ENCODE measurements around the gene CTXN2. TPM values are rescaled to one million over a fixed set of nuclear protein-coding genes. Genes with fewer than 3 reads are reported as not detected.

The CTXN2 gene
- total and polyA plus RNA-seq, 2 donors (not counting 1 experiment from before 2014, with no cell fraction given) = 0.10 TPM; not detected in 1

- Histone ChIP-seq H3K4me1 (ENCODE audit: control insufficient read depth in 2 of 2, insufficient read depth in 2 of 2, low read length in 2 of 2) (no peaks in the 10 kb centered on the region), H3K36me3 (replicated peaks in 1 of 2; ENCODE audit: control extremely low read depth in 1 of 2, control insufficient read depth in 1 of 2, extremely low read depth in 1 of 2, insufficient read depth in 2 of 2, low read length in 1 of 2) (no peaks in the 10 kb centered on the region), H3K9ac (ENCODE audit: low read length) (no peak overlapping the region), H4K20me1 (ENCODE audit: control insufficient read depth, insufficient read depth, low read length, poor library complexity, severe bottlenecking) (no peaks in the 10 kb centered on the region), H3K4me2 (replicated peaks; ENCODE audit: low read depth, low read length, poor library complexity, severe bottlenecking) (no peak overlapping the region), H3K9me3 (ENCODE audit: control extremely low read depth in 1 of 3, control insufficient read depth in 2 of 3, insufficient read depth in 1 of 3, low read length in 2 of 3) (peaks cover 0 to 4% (median 3%) of the 10 kb centered on the region in 3 donors), H3K79me2 (ENCODE audit: control insufficient read depth, insufficient read depth, low read length) (peaks cover 26% of the 10 kb centered on the region), H3K27me3 (replicated peaks in 1 of 4; ENCODE audit: control extremely low read depth in 1 of 4, control insufficient read depth in 3 of 4, insufficient read depth in 4 of 4, low read length in 3 of 4) (no peaks in the 10 kb centered on the region), H3K27ac (ENCODE audit: low read length in 2 of 2) (no peak overlapping the region), H3K4me3 (ENCODE audit: control extremely low read depth in 1 of 5, extremely low read depth in 1 of 5, insufficient read depth in 1 of 5, low read depth in 2 of 5, low read length in 4 of 5) (no peak overlapping the region), H2AFZ (ENCODE audit: insufficient read depth, low read depth, low read length, poor library complexity, severe bottlenecking) (no peak overlapping the region)
- no peak for DNase-seq
- no peak for ATAC-seq (ENCODE audit: low read depth)
- ChIA-PET POLR2A (no interaction called here), CTCF (no interaction called here)
- H3K27ac Mint-ChIP-seq = no peak overlapping the region
- no peak for TF ChIP-seq CTCF (IDR thresholded peaks at IDR 0.05)
- TF ChIP-seq EZH2 (IDR thresholded peaks at IDR 0.05; ENCODE audit: borderline replicate concordance, insufficient read depth, low read depth, low read length, poor library complexity, severe bottlenecking) = no peak
- no CpG with 5 or more reads among the region's 1 CpG for WGBS (ENCODE audit: insufficient coverage)
- H3K4me3 Mint-ChIP-seq = no peak overlapping the region
- peaks cover 2% of the 10 kb centered on the region for H3K9me3 Mint-ChIP-seq (ENCODE audit: insufficient read depth)
- peaks cover 5% of the 10 kb centered on the region for H3K4me1 Mint-ChIP-seq
- H3K27me3 Mint-ChIP-seq = no peaks in the 10 kb centered on the region
- intact Hi-C loops (cut with micrococcal nuclease) = no loop called here
Measured at GRCh38 chr15:48170981-48171380, 20.5 kb upstream of the CTXN2 start.

GRCh38 chr15:48175126-48175525 is 16.3 kb upstream of the CTXN2 start:
- H3K9me3 ChIP-seq (ENCODE audit: control extremely low read depth in 1 of 3, control insufficient read depth in 2 of 3, insufficient read depth in 1 of 3, low read length in 2 of 3) = peaks cover 0 to 4% (median 3%) of the 10 kb centered on the region in 3 donors
- no CpG with 5 or more reads among the region's 3 CpGs for WGBS (ENCODE audit: insufficient coverage)
- no peak overlapping the region for H3K4me2 ChIP-seq (replicated peaks; ENCODE audit: low read depth, low read length, poor library complexity, severe bottlenecking)
- no peak overlapping the region for H3K27ac ChIP-seq (ENCODE audit: low read length in 2 of 2)
- DNase-seq (no peak), ATAC-seq (ENCODE audit: low read depth) (no peak)
- H3K36me3 ChIP-seq (replicated peaks in 1 of 2; ENCODE audit: control extremely low read depth in 1 of 2, control insufficient read depth in 1 of 2, extremely low read depth in 1 of 2, insufficient read depth in 2 of 2, low read length in 1 of 2) = no peaks in the 10 kb centered on the region
- ChIA-PET POLR2A (no interaction called here), CTCF (no interaction called here)
- H3K27me3 Mint-ChIP-seq = peaks cover 5% of the 10 kb centered on the region
- no peak overlapping the region for H2AFZ ChIP-seq (ENCODE audit: insufficient read depth, low read depth, low read length, poor library complexity, severe bottlenecking)
- H3K4me3 Mint-ChIP-seq = no peak overlapping the region
- no peak overlapping the region for H3K9ac ChIP-seq (ENCODE audit: low read length)
- no peaks in the 10 kb centered on the region for H3K27me3 ChIP-seq (replicated peaks in 1 of 4; ENCODE audit: control extremely low read depth in 1 of 4, control insufficient read depth in 3 of 4, insufficient read depth in 4 of 4, low read length in 3 of 4)
- H3K4me1 Mint-ChIP-seq = peaks cover 18% of the 10 kb centered on the region
- H3K79me2 ChIP-seq (ENCODE audit: control insufficient read depth, insufficient read depth, low read length) = peaks cover 33% of the 10 kb centered on the region
- TF ChIP-seq CTCF (IDR thresholded peaks at IDR 0.05) = no peak
- TF ChIP-seq EZH2 (IDR thresholded peaks at IDR 0.05; ENCODE audit: borderline replicate concordance, insufficient read depth, low read depth, low read length, poor library complexity, severe bottlenecking) = no peak
- H3K4me1 ChIP-seq (ENCODE audit: control insufficient read depth in 2 of 2, insufficient read depth in 2 of 2, low read length in 2 of 2) = peaks cover 8 to 11% of the 10 kb centered on the region in 2 donors
- no peaks in the 10 kb centered on the region for H4K20me1 ChIP-seq (ENCODE audit: control insufficient read depth, insufficient read depth, low read length, poor library complexity, severe bottlenecking)
- intact Hi-C loops (cut with micrococcal nuclease) = loop anchor here (5.0 kb wide), 3 partner anchors 637 to 1447 kb away; partner anchors contain the start of genes CEP152, DTWD1, EID1 and FAM227B
- peaks cover 2% of the 10 kb centered on the region for H3K9me3 Mint-ChIP-seq (ENCODE audit: insufficient read depth)
- no peak overlapping the region for H3K27ac Mint-ChIP-seq
- H3K4me3 ChIP-seq (ENCODE audit: control extremely low read depth in 1 of 5, extremely low read depth in 1 of 5, insufficient read depth in 1 of 5, low read depth in 2 of 5, low read length in 4 of 5) = no peak overlapping the region
